ENCODE results near the gene NARF.

Gene NARF

GRCh38 chr17:82487910-82488309, 29.4 kb downstream of the NARF start:
- H3K9ac ChIP-seq (ENCODE audit: low read length): no peak overlapping the region
- no peak for TF ChIP-seq EZH2phosphoT487 (conservative IDR thresholded peaks at IDR 0.05; ENCODE audit: low read length)
- TF ChIP-seq, protein P1, sequence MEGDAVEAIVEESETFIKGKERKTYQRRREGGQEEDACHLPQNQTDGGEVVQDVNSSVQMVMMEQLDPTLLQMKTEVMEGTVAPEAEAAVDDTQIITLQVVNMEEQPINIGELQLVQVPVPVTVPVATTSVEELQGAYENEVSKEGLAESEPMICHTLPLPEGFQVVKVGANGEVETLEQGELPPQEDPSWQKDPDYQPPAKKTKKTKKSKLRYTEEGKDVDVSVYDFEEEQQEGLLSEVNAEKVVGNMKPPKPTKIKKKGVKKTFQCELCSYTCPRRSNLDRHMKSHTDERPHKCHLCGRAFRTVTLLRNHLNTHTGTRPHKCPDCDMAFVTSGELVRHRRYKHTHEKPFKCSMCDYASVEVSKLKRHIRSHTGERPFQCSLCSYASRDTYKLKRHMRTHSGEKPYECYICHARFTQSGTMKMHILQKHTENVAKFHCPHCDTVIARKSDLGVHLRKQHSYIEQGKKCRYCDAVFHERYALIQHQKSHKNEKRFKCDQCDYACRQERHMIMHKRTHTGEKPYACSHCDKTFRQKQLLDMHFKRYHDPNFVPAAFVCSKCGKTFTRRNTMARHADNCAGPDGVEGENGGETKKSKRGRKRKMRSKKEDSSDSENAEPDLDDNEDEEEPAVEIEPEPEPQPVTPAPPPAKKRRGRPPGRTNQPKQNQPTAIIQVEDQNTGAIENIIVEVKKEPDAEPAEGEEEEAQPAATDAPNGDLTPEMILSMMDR (IDR thresholded peaks at IDR 0.05; ENCODE audit: insufficient read depth, low read length, poor library complexity, severe bottlenecking): no peak
- H2AFZ ChIP-seq (ENCODE audit: low read depth, low read length, severe bottlenecking): no peak overlapping the region
- H3K4me3 ChIP-seq (ENCODE audit: insufficient read depth, low read length, poor library complexity, severe bottlenecking): no peak overlapping the region
- H3K79me2 ChIP-seq (ENCODE audit: insufficient read depth, low read length): no peaks in the 10 kb centered on the region
- peaks cover 2% of the 10 kb centered on the region; the same call in 1 of the 2 replicates for H3K36me3 ChIP-seq (ENCODE audit: low read length)
- H3K9me3 ChIP-seq (ENCODE audit: insufficient read depth, low read length): no peaks in the 10 kb centered on the region
- H4K20me1 ChIP-seq (ENCODE audit: low read depth, low read length): no peaks in the 10 kb centered on the region
- H3K4me2 ChIP-seq (ENCODE audit: low read depth, low read length, poor library complexity, severe bottlenecking): no peak overlapping the region
- H3F3A ChIP-seq (ENCODE audit: insufficient read depth): no peaks in the 10 kb centered on the region
- no peaks in the 10 kb centered on the region for H3K27me3 ChIP-seq (ENCODE audit: low read length)
- H3K27ac ChIP-seq (ENCODE audit: low read depth, low read length): no peak overlapping the region
- no peaks in the 10 kb centered on the region for H3K9me2 ChIP-seq (replicated peaks; ENCODE audit: insufficient read depth, low read length)

DNA sequence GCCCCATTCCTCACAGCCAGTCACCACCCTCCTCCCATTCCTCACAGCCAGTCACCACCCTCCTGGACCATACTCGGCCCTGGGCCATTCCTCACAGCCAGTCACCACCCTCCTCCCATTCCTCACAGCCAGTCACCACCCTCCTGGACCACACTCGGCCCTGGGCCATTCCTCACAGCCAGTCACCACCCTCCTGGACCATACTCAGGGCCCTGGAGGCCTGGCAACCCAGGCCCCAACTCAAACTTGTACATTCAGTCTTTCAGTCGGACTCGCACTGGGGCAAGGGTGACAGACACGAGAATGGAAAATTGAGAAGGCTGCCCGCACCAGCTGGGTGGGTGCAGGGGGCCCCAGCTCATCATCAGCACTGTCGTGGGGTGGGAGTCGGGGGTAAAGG, 30.6 kb downstream of the NARF start:
- Histone ChIP-seq H3K27me3 (ENCODE audit: low read length) (no peaks in the 10 kb centered on the region), H3K27ac (ENCODE audit: low read depth, low read length) (no peak overlapping the region), H3F3A (ENCODE audit: insufficient read depth) (peaks cover 4% of the 10 kb centered on the region; the same call in 1 of the 2 replicates), H3K9me3 (ENCODE audit: insufficient read depth, low read length) (no peaks in the 10 kb centered on the region), H3K4me3 (ENCODE audit: insufficient read depth, low read length, poor library complexity, severe bottlenecking) (no peak overlapping the region), H3K9ac (ENCODE audit: low read length) (no peak overlapping the region), H3K4me2 (ENCODE audit: low read depth, low read length, poor library complexity, severe bottlenecking) (no peak overlapping the region), H2AFZ (ENCODE audit: low read depth, low read length, severe bottlenecking) (no peak overlapping the region), H3K9me2 (replicated peaks; ENCODE audit: insufficient read depth, low read length) (no peaks in the 10 kb centered on the region), H3K36me3 (ENCODE audit: low read length) (no peaks in the 10 kb centered on the region), H4K20me1 (ENCODE audit: low read depth, low read length) (no peaks in the 10 kb centered on the region), H3K79me2 (ENCODE audit: insufficient read depth, low read length) (no peaks in the 10 kb centered on the region)
- TF ChIP-seq, protein P1 (IDR thresholded peaks at IDR 0.05; ENCODE audit: insufficient read depth, low read length, poor library complexity, severe bottlenecking): no peak
- no peak for TF ChIP-seq EZH2phosphoT487 (conservative IDR thresholded peaks at IDR 0.05; ENCODE audit: low read length)

DNA sequence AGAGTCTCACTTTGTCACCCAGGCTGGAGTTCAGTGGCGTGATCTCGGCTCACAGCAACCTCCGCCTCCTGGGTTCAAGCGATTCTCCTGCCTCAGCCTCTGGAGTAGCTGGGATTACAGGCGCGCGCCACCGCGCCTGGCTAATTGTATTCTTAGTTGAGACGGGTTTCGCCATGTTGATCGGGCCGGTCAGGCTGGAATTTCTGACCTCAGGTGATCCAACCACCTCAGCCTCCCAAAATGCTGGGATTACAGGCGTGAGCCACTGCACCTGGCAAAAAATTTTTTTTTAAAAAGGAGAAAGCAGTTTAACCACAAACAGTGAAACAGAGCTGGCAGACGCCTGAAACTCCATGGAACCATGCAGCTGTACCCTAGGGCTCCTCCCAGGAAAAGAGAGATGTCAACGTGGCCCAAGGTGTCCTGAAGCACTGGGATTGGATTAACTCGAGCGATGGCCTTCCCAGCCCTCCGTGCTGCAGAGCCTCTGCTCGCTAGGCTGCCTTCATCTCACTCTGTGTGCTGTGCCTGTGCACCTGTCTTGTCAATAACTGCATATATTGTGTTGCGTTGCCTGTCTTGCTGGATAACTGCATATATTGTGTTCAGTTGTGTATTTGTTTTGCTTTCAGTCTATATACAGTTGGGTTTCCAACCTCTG, 31.4 kb downstream of the NARF start:
- no peaks in the 10 kb centered on the region for H3K9me3 ChIP-seq (ENCODE audit: insufficient read depth, low read length)
- H3K79me2 ChIP-seq (ENCODE audit: insufficient read depth, low read length): no peaks in the 10 kb centered on the region
- H3K4me2 ChIP-seq (ENCODE audit: low read depth, low read length, poor library complexity, severe bottlenecking): no peak overlapping the region
- TF ChIP-seq, protein P1 (IDR thresholded peaks at IDR 0.05; ENCODE audit: insufficient read depth, low read length, poor library complexity, severe bottlenecking): no peak
- TF ChIP-seq EZH2phosphoT487 (conservative IDR thresholded peaks at IDR 0.05; ENCODE audit: low read length): no peak
- no peaks in the 10 kb centered on the region for H3K9me2 ChIP-seq (replicated peaks; ENCODE audit: insufficient read depth, low read length)
- H3K9ac ChIP-seq (ENCODE audit: low read length): no peak overlapping the region
- no peak overlapping the region for H3K4me3 ChIP-seq (ENCODE audit: insufficient read depth, low read length, poor library complexity, severe bottlenecking)
- H3K27me3 ChIP-seq (ENCODE audit: low read length): no peaks in the 10 kb centered on the region
- no peak overlapping the region for H2AFZ ChIP-seq (ENCODE audit: low read depth, low read length, severe bottlenecking)
- peaks cover 8% of the 10 kb centered on the region; the same call in 1 of the 2 replicates for H3F3A ChIP-seq (ENCODE audit: insufficient read depth)
- H3K36me3 ChIP-seq (ENCODE audit: low read length): no peaks in the 10 kb centered on the region
- no peaks in the 10 kb centered on the region for H4K20me1 ChIP-seq (ENCODE audit: low read depth, low read length)
- H3K27ac ChIP-seq (ENCODE audit: low read depth, low read length): no peak overlapping the region

All from SU-DHL-6 (cell line).